Measurements from ENCODE around the gene KLHL18. TPM values are rescaled to one million over a fixed set of nuclear protein-coding genes. Genes with fewer than 3 reads are reported as not detected.
"Not testable (repeated sequence)": the region's sequence is repeated elsewhere in the genome, so short reads cannot be mapped to it uniquely, and the experiment has no call there.

Gene KLHL18
- total RNA-seq, 2 experiments from 2014 or later = 13.1 to 28.6 TPM

GRCh38 chr3:47365213-47366153, 82.7 kb downstream of the KLHL18 start:
- Histone ChIP-seq H3K36me3 (ENCODE audit: insufficient read depth, low read length) (no peaks in the 10 kb centered on the region), H3K27ac (ENCODE audit: low read depth, low read length, poor library complexity, severe bottlenecking) (no peak overlapping the region), H2AFZ (ENCODE audit: low read length) (no peak overlapping the region), H3K4me1 (ENCODE audit: insufficient read depth, low read length, poor library complexity, severe bottlenecking) (peaks cover 7% of the 10 kb centered on the region), H3K79me2 (ENCODE audit: insufficient read depth, low read depth, low read length) (no peaks in the 10 kb centered on the region), H3K4me2 (ENCODE audit: low read length) (no peak overlapping the region), H3K9me2 (ENCODE audit: insufficient read depth, low read length) (no peaks in the 10 kb centered on the region), H3K4me3 (ENCODE audit: low read depth, low read length, poor library complexity, severe bottlenecking) (no peak overlapping the region), H4K20me1 (ENCODE audit: insufficient read depth, low read length) (no peaks in the 10 kb centered on the region), H3K9me3 (ENCODE audit: low read length) (no peaks in the 10 kb centered on the region)
- CTCF ChIA-PET (ENCODE audit: unreplicated experiment) = no interaction called here
- no peak for TF ChIP-seq EZH2phosphoT487 (IDR thresholded peaks at IDR 0.05; ENCODE audit: borderline replicate concordance, low read depth, low read length)
- no peak for DNase-seq (ENCODE audit: low spot score)
- POLR2A ChIA-PET = interaction anchor here (1.4 kb wide), 1 partner anchor 13 kb away, joined by 3 read pairs; no protein-coding TSS in a partner anchor
- intact Hi-C loops (cut with micrococcal nuclease; ENCODE audit: unreplicated experiment) = loop anchor here (5.0 to 10.0 kb wide), 2 partner anchors 121 to 443 kb away; no protein-coding TSS in a partner anchor
- no TSS peak for BruUV-seq (replicated peaks)

- CTCF ChIA-PET (ENCODE audit: unreplicated experiment) = no interaction called here
Observed at GRCh38 chr3:47366833-47367232, 84.1 kb downstream of the KLHL18 start.

GRCh38 chr3:47367631-47368030, 84.9 kb downstream of the KLHL18 start:
- H3K4me1 ChIP-seq (ENCODE audit: insufficient read depth, low read length, poor library complexity, severe bottlenecking) = peaks cover 4% of the 10 kb centered on the region
- no peaks in the 10 kb centered on the region for H4K20me1 ChIP-seq (ENCODE audit: insufficient read depth, low read length)
- no peak overlapping the region for H3K4me3 ChIP-seq (ENCODE audit: low read depth, low read length, poor library complexity, severe bottlenecking)
- POLR2A ChIA-PET = no interaction called here
- CTCF ChIA-PET (ENCODE audit: unreplicated experiment) = no interaction called here
- H3K9me3 ChIP-seq (ENCODE audit: low read length) = no peaks in the 10 kb centered on the region
- no peaks in the 10 kb centered on the region for H3K9me2 ChIP-seq (ENCODE audit: insufficient read depth, low read length)
- H3K36me3 ChIP-seq (ENCODE audit: insufficient read depth, low read length) = no peaks in the 10 kb centered on the region
- no peaks in the 10 kb centered on the region for H3K79me2 ChIP-seq (ENCODE audit: insufficient read depth, low read depth, low read length)
- no peak overlapping the region for H3K4me2 ChIP-seq (ENCODE audit: low read length)
- H3K27ac ChIP-seq (ENCODE audit: low read depth, low read length, poor library complexity, severe bottlenecking) = no peak overlapping the region
- TF ChIP-seq EZH2phosphoT487 (IDR thresholded peaks at IDR 0.05; ENCODE audit: borderline replicate concordance, low read depth, low read length) (no peak), CTCF (conservative IDR thresholded peaks at IDR 0.05; ENCODE audit: low read length) (no peak)
- H2AFZ ChIP-seq (ENCODE audit: low read length) = no peak overlapping the region
- no TSS peak for BruUV-seq (replicated peaks)
- DNase-seq (ENCODE audit: low spot score) = no peak
- intact Hi-C loops (cut with micrococcal nuclease; ENCODE audit: unreplicated experiment) = loop anchor here (5.0 to 10.0 kb wide), 2 partner anchors 123 to 445 kb away; no protein-coding TSS in a partner anchor

More at GRCh38 chr3:47366833-47367232, 84.1 kb downstream of the KLHL18 start:
- H3K4me1 ChIP-seq (ENCODE audit: insufficient read depth, low read length, poor library complexity, severe bottlenecking) = peaks cover 7% of the 10 kb centered on the region
- no peaks in the 10 kb centered on the region for H3K36me3 ChIP-seq (ENCODE audit: insufficient read depth, low read length)
- no peaks in the 10 kb centered on the region for H3K79me2 ChIP-seq (ENCODE audit: insufficient read depth, low read depth, low read length)
- TF ChIP-seq CTCF (conservative IDR thresholded peaks at IDR 0.05; ENCODE audit: low read length) = no peak
- TF ChIP-seq EZH2phosphoT487 (IDR thresholded peaks at IDR 0.05; ENCODE audit: borderline replicate concordance, low read depth, low read length) = no peak
- H3K9me3 ChIP-seq (ENCODE audit: low read length) = no peaks in the 10 kb centered on the region
- no peak overlapping the region for H3K4me2 ChIP-seq (ENCODE audit: low read length)
- intact Hi-C loops (cut with micrococcal nuclease; ENCODE audit: unreplicated experiment) = loop anchor here (5.0 to 10.0 kb wide), 2 partner anchors 122 to 445 kb away; no protein-coding TSS in a partner anchor
- H3K9me2 ChIP-seq (ENCODE audit: insufficient read depth, low read length) = no peaks in the 10 kb centered on the region
- H2AFZ ChIP-seq (ENCODE audit: low read length) = no peak overlapping the region
- BruUV-seq (replicated peaks) = no TSS peak
- POLR2A ChIA-PET = no interaction called here
- H3K27ac ChIP-seq (ENCODE audit: low read depth, low read length, poor library complexity, severe bottlenecking) = no peak overlapping the region
- no peak overlapping the region for H3K4me3 ChIP-seq (ENCODE audit: low read depth, low read length, poor library complexity, severe bottlenecking)
- H4K20me1 ChIP-seq (ENCODE audit: insufficient read depth, low read length) = no peaks in the 10 kb centered on the region
- no peak for DNase-seq (ENCODE audit: low spot score)

GRCh38 chr3:47370020-47370419, 87.3 kb downstream of the KLHL18 start:
- H3K4me3 ChIP-seq (ENCODE audit: low read depth, low read length, poor library complexity, severe bottlenecking); H3K9me3 ChIP-seq (ENCODE audit: low read length); H3K4me1 ChIP-seq (ENCODE audit: insufficient read depth, low read length, poor library complexity, severe bottlenecking); H3K4me2 ChIP-seq (ENCODE audit: low read length); H4K20me1 ChIP-seq (ENCODE audit: insufficient read depth, low read length); H2AFZ ChIP-seq (ENCODE audit: low read length); H3K27ac ChIP-seq (ENCODE audit: low read depth, low read length, poor library complexity, severe bottlenecking); DNase-seq (ENCODE audit: low spot score); BruUV-seq (replicated peaks); H3K9me2 ChIP-seq (ENCODE audit: insufficient read depth, low read length); H3K36me3 ChIP-seq (ENCODE audit: insufficient read depth, low read length); H3K79me2 ChIP-seq (ENCODE audit: insufficient read depth, low read depth, low read length): not testable (repeated sequence)
- ChIA-PET CTCF (ENCODE audit: unreplicated experiment) (interaction anchor here (0.6 kb wide), 1 partner anchor 361 kb away, joined by 3 read pairs; no protein-coding TSS in a partner anchor), POLR2A (interaction anchor here (0.6 kb wide), 1 partner anchor 415 kb away, joined by 7 read pairs; no protein-coding TSS in a partner anchor)
- intact Hi-C loops (cut with micrococcal nuclease; ENCODE audit: unreplicated experiment) = loop anchor here (2.0 to 10.0 kb wide), 2 partner anchors 503 to 665 kb away; partner anchors contain the start of gene TMIE

All from OCI-LY7 (cell line).